Measurements from ENCODE around the gene CLCN2. TPM values are rescaled to one million over a fixed set of nuclear protein-coding genes. Genes with fewer than 3 reads are reported as not detected.

Gene CLCN2
- total and polyA plus RNA-seq, 2 of the 8 experiments (the other 6 are each of a cell fraction or from before 2014, with no cell fraction given): 13.7 to 16.1 TPM

GRCh38 chr3:184366619-184367289 lies 5.3 kb upstream of the CLCN2 start (continued):
- TF ChIP-seq SIN3A (conservative IDR thresholded peaks at IDR 0.05 in 1 of 2, IDR thresholded peaks at IDR 0.05 in 1 of 2; ENCODE audit: low read depth in 1 of 2, low read length in 2 of 2) (no peak), MAX (IDR thresholded peaks at IDR 0.05) (no peak), YY1 (IDR thresholded peaks at IDR 0.05; ENCODE audit: low read depth, low read length) (no peak)
